ENCODE measurements around the gene GPR35.

Gene GPR35

DNA sequence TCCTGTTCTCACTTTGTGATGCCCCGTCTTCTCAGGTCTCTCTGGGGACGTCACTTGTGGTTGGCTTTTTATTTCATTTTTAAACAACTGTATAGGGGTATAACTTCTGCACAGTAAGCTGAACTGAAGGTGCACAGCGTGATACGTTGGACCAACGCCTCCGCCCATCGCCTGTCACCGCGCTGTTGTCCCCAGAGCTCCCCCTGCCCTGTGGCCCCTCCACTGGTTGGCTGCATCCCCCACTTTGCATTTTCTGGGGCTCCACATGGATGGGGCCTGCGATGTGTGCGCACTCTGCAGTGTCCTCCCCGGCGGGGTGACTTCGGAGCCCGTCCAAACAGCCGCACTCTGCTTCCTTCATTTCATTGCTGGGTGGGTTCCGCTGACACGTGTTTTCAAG is 14.3 kb downstream of the GPR35 start:
- POLR2A ChIA-PET: no interaction called here
- CTCF ChIA-PET: no interaction called here
- no peak for DNase-seq (ENCODE audit: extremely low spot score)
- TF ChIP-seq TARDBP (IDR thresholded peaks at IDR 0.05) (no peak), ZNF384 (IDR thresholded peaks at IDR 0.05) (no peak), CTBP1 (IDR thresholded peaks at IDR 0.05; ENCODE audit: borderline replicate concordance) (no peak), HDGF (IDR thresholded peaks at IDR 0.05; ENCODE audit: borderline replicate concordance) (no peak), SP1 (IDR thresholded peaks at IDR 0.05) (no peak), L3MBTL2 (conservative IDR thresholded peaks at IDR 0.05) (no peak), FOXA1 (IDR thresholded peaks at IDR 0.05) (no peak), LEF1 (IDR thresholded peaks at IDR 0.05; ENCODE audit: borderline replicate concordance) (no peak), FOXK2 (IDR thresholded peaks at IDR 0.05) (no peak), BHLHE40 (IDR thresholded peaks at IDR 0.05; ENCODE audit: borderline replicate concordance) (no peak), SUZ12 (IDR thresholded peaks at IDR 0.05) (no peak), FOXM1 (IDR thresholded peaks at IDR 0.05; ENCODE audit: borderline replicate concordance) (no peak), ARNT (IDR thresholded peaks at IDR 0.05) (no peak), NFRKB (IDR thresholded peaks at IDR 0.05) (no peak), ELF4 (IDR thresholded peaks at IDR 0.05) (no peak)
- TF ChIP-seq, protein P1, sequence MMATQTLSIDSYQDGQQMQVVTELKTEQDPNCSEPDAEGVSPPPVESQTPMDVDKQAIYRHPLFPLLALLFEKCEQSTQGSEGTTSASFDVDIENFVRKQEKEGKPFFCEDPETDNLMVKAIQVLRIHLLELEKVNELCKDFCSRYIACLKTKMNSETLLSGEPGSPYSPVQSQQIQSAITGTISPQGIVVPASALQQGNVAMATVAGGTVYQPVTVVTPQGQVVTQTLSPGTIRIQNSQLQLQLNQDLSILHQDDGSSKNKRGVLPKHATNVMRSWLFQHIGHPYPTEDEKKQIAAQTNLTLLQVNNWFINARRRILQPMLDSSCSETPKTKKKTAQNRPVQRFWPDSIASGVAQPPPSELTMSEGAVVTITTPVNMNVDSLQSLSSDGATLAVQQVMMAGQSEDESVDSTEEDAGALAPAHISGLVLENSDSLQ (IDR thresholded peaks at IDR 0.05): no peak

DNA sequence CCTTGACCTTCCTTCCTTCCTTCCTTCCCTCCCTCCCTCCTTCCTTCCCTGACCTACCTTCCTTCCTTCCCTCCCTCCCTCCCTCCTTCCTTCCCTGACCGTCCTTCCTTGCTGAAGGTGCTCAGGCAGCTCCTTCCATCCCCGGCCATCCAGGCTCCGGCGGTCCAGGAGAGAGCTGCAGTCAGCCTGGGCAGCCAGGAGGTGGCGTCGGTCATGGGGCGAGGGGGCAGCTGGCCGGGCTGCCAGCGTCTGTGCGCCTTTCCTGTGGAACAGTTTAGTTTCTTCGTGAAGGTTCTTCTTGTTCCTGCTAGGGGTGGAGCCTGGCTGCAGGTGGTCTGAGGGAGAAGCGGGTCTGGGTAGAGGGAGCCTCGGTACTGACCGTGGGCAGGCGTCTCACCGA is 15.7 kb downstream of the GPR35 start:
- TF ChIP-seq CTBP1 (IDR thresholded peaks at IDR 0.05; ENCODE audit: borderline replicate concordance): no peak
- POLR2A ChIA-PET: interaction anchor here (1.0 kb wide), 1 partner anchor 55 kb away, joined by 4 read pairs; the partner anchor contains the start of gene CAPN10
- CTCF ChIA-PET: interaction anchor here (0.6 to 0.8 kb wide), 3 partner anchors 14 to 28 kb away, joined by 3 to 4 read pairs (median 3); no protein-coding TSS in a partner anchor
- DNase-seq (ENCODE audit: extremely low spot score): peak; percentile 83

DNA sequence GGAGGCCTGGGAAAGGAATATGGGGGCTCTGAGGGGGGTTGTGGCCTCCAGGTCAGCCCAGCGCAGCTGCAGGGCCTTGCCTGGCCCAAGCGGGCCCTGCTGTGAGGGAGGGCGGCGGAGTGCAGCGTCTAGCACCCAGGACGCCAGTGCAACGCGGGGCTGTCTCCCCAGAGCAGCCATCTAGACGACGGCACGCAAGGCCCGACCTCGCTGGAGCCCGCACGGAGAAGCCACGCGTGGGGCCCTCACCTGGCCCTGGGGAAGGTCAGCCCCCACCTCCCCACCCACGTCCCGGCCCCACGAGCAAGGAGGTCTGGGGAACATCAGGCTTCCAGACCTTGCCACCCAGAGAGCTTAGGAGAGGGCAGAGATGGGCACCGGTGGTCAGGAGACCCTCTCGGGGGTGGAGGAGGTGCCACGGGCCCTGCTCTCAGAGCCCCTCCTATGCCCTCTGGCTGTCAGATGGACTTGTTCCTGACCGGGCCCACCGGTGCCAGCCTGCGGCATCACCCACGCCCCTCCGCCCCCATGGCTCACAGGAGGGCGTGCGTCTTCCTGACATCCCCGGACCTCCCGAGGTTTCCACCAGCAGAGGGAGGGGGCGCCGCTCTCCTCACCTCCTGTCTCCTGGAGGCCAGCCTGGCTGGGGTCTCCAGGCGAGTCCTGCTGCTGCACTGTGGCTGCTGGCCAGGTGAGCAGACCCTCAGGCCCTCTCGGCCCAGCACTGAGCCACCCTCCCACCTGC is 17.0 kb downstream of the GPR35 start:
- TF ChIP-seq SP1 (IDR thresholded peaks at IDR 0.05) (no peak), FOXM1 (IDR thresholded peaks at IDR 0.05; ENCODE audit: borderline replicate concordance) (no peak), SUZ12 (IDR thresholded peaks at IDR 0.05) (no peak), L3MBTL2 (conservative IDR thresholded peaks at IDR 0.05) (no peak), CTBP1 (IDR thresholded peaks at IDR 0.05; ENCODE audit: borderline replicate concordance) (no peak)
- DNase-seq (ENCODE audit: extremely low spot score): no peak
- CTCF ChIA-PET: no interaction called here
- POLR2A ChIA-PET: no interaction called here

DNA sequence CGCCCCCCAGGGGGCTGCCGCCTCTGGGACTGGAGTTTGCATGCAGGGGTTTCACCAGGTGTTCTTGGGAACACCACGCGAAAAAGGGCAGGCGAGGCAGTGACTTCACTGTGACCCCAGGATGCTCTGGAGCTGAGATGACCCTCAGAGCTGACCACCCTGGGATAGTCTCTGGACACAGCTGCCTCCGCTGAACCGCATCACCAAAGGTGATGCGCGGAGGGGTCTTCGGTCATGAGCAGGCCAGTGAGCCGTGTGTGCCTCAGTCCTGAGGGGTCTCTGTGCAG is 17.5 kb downstream of the GPR35 start:
- CTCF ChIA-PET: no interaction called here
- DNase-seq (ENCODE audit: extremely low spot score): no peak
- TF ChIP-seq CTBP1 (IDR thresholded peaks at IDR 0.05; ENCODE audit: borderline replicate concordance): no peak
- no peak for TF ChIP-seq FOXK2 (IDR thresholded peaks at IDR 0.05)
- TF ChIP-seq, protein P1 (IDR thresholded peaks at IDR 0.05): no peak
- no peak for TF ChIP-seq BHLHE40 (IDR thresholded peaks at IDR 0.05; ENCODE audit: borderline replicate concordance)
- TF ChIP-seq SP1 (IDR thresholded peaks at IDR 0.05): no peak
- TF ChIP-seq NFRKB (IDR thresholded peaks at IDR 0.05): no peak
- TF ChIP-seq LEF1 (IDR thresholded peaks at IDR 0.05; ENCODE audit: borderline replicate concordance): no peak
- no peak for TF ChIP-seq TARDBP (IDR thresholded peaks at IDR 0.05)
- TF ChIP-seq L3MBTL2 (conservative IDR thresholded peaks at IDR 0.05): no peak
- no peak for TF ChIP-seq ARNT (IDR thresholded peaks at IDR 0.05)
- POLR2A ChIA-PET: no interaction called here

DNA sequence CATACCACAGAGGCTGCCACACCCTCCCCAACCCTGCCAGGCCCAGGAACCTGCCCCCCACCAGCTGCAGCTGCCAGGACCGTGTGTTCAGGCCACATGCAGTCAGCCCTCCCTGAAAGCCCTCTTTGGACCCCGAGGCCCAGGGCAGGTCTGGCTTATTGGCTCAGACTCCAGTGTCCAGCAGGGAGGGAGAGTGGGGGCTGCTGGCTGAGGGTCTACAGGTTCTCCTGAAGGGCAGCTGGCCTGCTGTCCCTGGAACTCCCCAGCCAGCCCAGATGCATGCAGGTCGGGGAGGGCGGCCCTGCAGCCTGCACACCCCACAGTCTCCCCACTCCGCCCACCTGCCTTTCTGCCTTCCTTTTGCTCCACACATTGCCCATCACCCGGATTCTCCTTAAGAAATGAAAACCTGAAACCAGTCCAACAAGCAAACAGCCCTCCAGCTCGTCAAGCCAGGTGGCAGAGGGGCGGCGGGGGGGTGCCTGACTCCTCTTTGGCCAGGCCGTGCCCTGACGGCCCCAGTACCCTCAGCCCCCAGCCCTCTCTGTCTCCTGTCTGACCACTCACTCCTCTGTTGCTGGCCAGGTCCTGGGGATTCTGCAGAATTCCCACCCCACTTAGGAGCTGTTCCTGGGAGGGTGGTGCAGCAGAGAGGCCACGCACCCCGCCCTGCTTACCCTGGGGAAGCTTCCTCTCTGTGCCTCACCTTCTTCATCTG is 18.0 kb downstream of the GPR35 start:
- DNase-seq (ENCODE audit: extremely low spot score): no peak
- POLR2A ChIA-PET: no interaction called here
- no peak for TF ChIP-seq LEF1 (IDR thresholded peaks at IDR 0.05; ENCODE audit: borderline replicate concordance)
- TF ChIP-seq ELF4 (IDR thresholded peaks at IDR 0.05): no peak
- TF ChIP-seq NFRKB (IDR thresholded peaks at IDR 0.05): no peak
- TF ChIP-seq TARDBP (IDR thresholded peaks at IDR 0.05): no peak
- no peak for TF ChIP-seq FOXM1 (IDR thresholded peaks at IDR 0.05; ENCODE audit: borderline replicate concordance)
- TF ChIP-seq ZNF384 (IDR thresholded peaks at IDR 0.05): no peak
- TF ChIP-seq FOXK2 (IDR thresholded peaks at IDR 0.05): no peak
- no peak for TF ChIP-seq SUZ12 (IDR thresholded peaks at IDR 0.05)
- no peak for TF ChIP-seq ARNT (IDR thresholded peaks at IDR 0.05)
- no peak for TF ChIP-seq HDGF (IDR thresholded peaks at IDR 0.05; ENCODE audit: borderline replicate concordance)
- TF ChIP-seq L3MBTL2 (conservative IDR thresholded peaks at IDR 0.05): no peak
- TF ChIP-seq SP1 (IDR thresholded peaks at IDR 0.05): no peak
- no peak for TF ChIP-seq FOXA1 (IDR thresholded peaks at IDR 0.05)
- CTCF ChIA-PET: no interaction called here

DNA sequence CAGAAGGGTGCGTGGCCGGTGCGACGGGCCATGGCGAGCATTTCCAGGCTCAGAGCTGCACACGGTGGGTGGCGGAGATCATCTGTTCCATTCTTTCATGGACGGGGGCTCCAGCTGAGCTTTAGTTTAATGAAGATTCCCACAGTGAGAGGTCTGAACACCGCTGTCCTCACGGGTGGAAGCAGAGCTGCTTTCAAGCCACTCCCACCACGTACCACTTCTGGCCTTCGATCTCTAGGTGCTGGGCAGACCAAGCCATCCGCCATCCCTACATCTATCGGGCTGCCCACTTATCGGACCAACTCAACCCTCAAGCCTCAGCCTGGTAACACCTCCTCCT is 18.5 kb downstream of the GPR35 start:
- POLR2A ChIA-PET: no interaction called here
- no peak for DNase-seq (ENCODE audit: extremely low spot score)
- TF ChIP-seq TARDBP (IDR thresholded peaks at IDR 0.05) (no peak), FOXM1 (IDR thresholded peaks at IDR 0.05; ENCODE audit: borderline replicate concordance) (no peak), LEF1 (IDR thresholded peaks at IDR 0.05; ENCODE audit: borderline replicate concordance) (no peak), SP1 (IDR thresholded peaks at IDR 0.05) (no peak), ARNT (IDR thresholded peaks at IDR 0.05) (no peak), ELF4 (IDR thresholded peaks at IDR 0.05) (no peak), NFRKB (IDR thresholded peaks at IDR 0.05) (no peak), FOXK2 (IDR thresholded peaks at IDR 0.05) (no peak), ZNF384 (IDR thresholded peaks at IDR 0.05) (no peak), SUZ12 (IDR thresholded peaks at IDR 0.05) (no peak)
- CTCF ChIA-PET: no interaction called here

DNA sequence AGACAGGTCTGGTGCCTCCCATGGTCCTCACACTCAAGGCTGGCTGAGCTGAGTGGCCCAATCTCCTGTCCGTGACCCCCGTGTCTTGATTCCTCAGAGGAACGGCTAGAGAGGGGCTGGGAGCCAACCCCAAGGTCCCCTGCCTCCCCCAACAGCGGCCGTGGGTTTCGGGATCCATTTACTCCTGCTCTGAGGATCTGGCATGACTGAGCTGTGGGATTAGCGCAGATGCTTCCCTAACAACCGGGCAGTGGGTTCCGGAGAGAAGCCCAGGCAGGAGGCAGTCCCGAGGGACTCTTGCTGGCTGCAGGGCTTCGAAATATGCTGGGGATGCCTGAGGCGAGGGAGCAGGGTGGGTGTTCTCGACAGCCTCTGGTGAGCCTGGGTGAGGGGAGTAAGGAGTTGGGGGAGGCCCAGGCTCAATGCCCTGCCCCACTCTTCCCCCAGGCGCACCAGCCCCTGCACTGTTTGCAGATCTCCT is 18.9 kb downstream of the GPR35 start:
- DNase-seq (ENCODE audit: extremely low spot score): no peak
- TF ChIP-seq BHLHE40 (IDR thresholded peaks at IDR 0.05; ENCODE audit: borderline replicate concordance): no peak
- TF ChIP-seq ARNT (IDR thresholded peaks at IDR 0.05): no peak
- no peak for TF ChIP-seq LEF1 (IDR thresholded peaks at IDR 0.05; ENCODE audit: borderline replicate concordance)
- TF ChIP-seq ZNF384 (IDR thresholded peaks at IDR 0.05): no peak
- no peak for TF ChIP-seq SP1 (IDR thresholded peaks at IDR 0.05)
- no peak for TF ChIP-seq FOXK2 (IDR thresholded peaks at IDR 0.05)
- no peak for TF ChIP-seq FOXM1 (IDR thresholded peaks at IDR 0.05; ENCODE audit: borderline replicate concordance)
- ChIA-PET CTCF (no interaction called here), POLR2A (no interaction called here)

Measured in HEK293T (cell line).